Measurements from ENCODE around the gene PSMD7.

The PSMD7 gene

GRCh38 chr16:74304164-74304834 is 7.7 kb downstream of the PSMD7 start:
- DNase-seq (ENCODE audit: low read depth), result peak; percentile 14
- no peak overlapping the region for H3K4me3 ChIP-seq (ENCODE audit: low read length)
- peak; percentile 49 for TF ChIP-seq CTCF (IDR thresholded peaks at IDR 0.05; ENCODE audit: insufficient read depth, low read depth, low read length, missing control alignments)

- no peak for DNase-seq (ENCODE audit: low read depth)
- TF ChIP-seq CTCF (IDR thresholded peaks at IDR 0.05; ENCODE audit: insufficient read depth, low read depth, low read length, missing control alignments), result no peak
- no peak overlapping the region for H3K4me3 ChIP-seq (ENCODE audit: low read length)
Observed at GRCh38 chr16:74304835-74305176, 8.2 kb downstream of the PSMD7 start.

- TF ChIP-seq CTCF (IDR thresholded peaks at IDR 0.05; ENCODE audit: insufficient read depth, low read depth, low read length, missing control alignments), result no peak
- H3K4me3 ChIP-seq (ENCODE audit: low read length), result no peak overlapping the region
- no peak for DNase-seq (ENCODE audit: low read depth)
Observed at GRCh38 chr16:74305281-74305680, 8.7 kb downstream of the PSMD7 start.

- H3K4me3 ChIP-seq (ENCODE audit: low read length), result no peak overlapping the region
- no peak for DNase-seq (ENCODE audit: low read depth)
- no peak for TF ChIP-seq CTCF (IDR thresholded peaks at IDR 0.05; ENCODE audit: insufficient read depth, low read depth, low read length, missing control alignments)
Observed at GRCh38 chr16:74305978-74306784, 9.6 kb downstream of the PSMD7 start.

- TF ChIP-seq CTCF (IDR thresholded peaks at IDR 0.05; ENCODE audit: insufficient read depth, low read depth, low read length, missing control alignments), result no peak
- no peak for DNase-seq (ENCODE audit: low read depth)
- H3K4me3 ChIP-seq (ENCODE audit: low read length), result no peak overlapping the region
Observed at GRCh38 chr16:74307383-74307782, 10.8 kb downstream of the PSMD7 start.

GRCh38 chr16:74309789-74310781 is 13.5 kb downstream of the PSMD7 start:
- H3K4me3 ChIP-seq (ENCODE audit: low read length), result no peak overlapping the region
- peak; percentile 87 for TF ChIP-seq CTCF (IDR thresholded peaks at IDR 0.05; ENCODE audit: insufficient read depth, low read depth, low read length, missing control alignments)
- DNase-seq (ENCODE audit: low read depth), result peak; percentile 69
